ENCODE data around the gene ZC3H8.

- TF ChIP-seq CTCF (conservative IDR thresholded peaks at IDR 0.05; ENCODE audit: low read depth, low read length) = no peak
- no peak for TF ChIP-seq EZH2phosphoT487 (IDR thresholded peaks at IDR 0.05; ENCODE audit: borderline replicate concordance, low read length)
Observed at GRCh38 chr2:112175958-112176573, 78.8 kb downstream of the ZC3H8 start.
